HepG2 (cell line): ENCODE results near the gene NUDT13. TPM values are rescaled to one million over a fixed set of nuclear protein-coding genes. Genes with fewer than 3 reads are reported as not detected.
A peak's percentile ranks its signal among the peaks of the same experiment; 100 is the strongest.

Source experiments
- ARID2 ChIP-seq: sonication (generic); formaldehyde crosslinking; IDR thresholded peaks from 2 replicates; pipeline ENCODE4 v1.8.1; 2022; ENCODE audit warnings: mild to moderate bottlenecking, missing genetic modification reagents, borderline replicate concordance
- ARNTL ChIP-seq: sonication (generic); formaldehyde crosslinking; IDR thresholded peaks from 2 replicates; pipeline ENCODE4 v1.4.0; 2020; ENCODE audit warnings: mild to moderate bottlenecking, missing genetic modification reagents
- FUBP1 ChIP-seq: sonication (generic); formaldehyde crosslinking; IDR thresholded peaks from 2 replicates; pipeline ENCODE4 v1.5.1; 2020; ENCODE audit warnings: missing genetic modification reagents, mild to moderate bottlenecking, borderline replicate concordance
- HBP1 ChIP-seq: IDR thresholded peaks from 2 replicates; pipeline ENCODE4 v1.6.1; 2016; ENCODE audit warnings: low read depth, control low read depth
- ISL2 ChIP-seq: sonication (generic); formaldehyde crosslinking; IDR thresholded peaks from 2 replicates; pipeline ENCODE4 v1.5.0; 2020; ENCODE audit warnings: missing genetic modification reagents
- KLF11 ChIP-seq: IDR thresholded peaks from 2 replicates; pipeline ENCODE4 v1.6.1; 2016; ENCODE audit warnings: missing compliant biosample characterization
- LCORL ChIP-seq, 2 experiments: fragments of 450-650 bp in 1 of 2; sonication (generic) in 1 of 2; formaldehyde crosslinking in 1 of 2; IDR thresholded peaks; 2 replicates each; pipeline versions ENCODE4 v1.5.0 to v1.6.1; 2017 to 2020; ENCODE audit warnings: antibody characterized with exemption in 1 of 2, missing genetic modification reagents in 1 of 2
- NR2F6 ChIP-seq, 2 experiments: IDR thresholded peaks; 2 replicates each; pipeline ENCODE4 v1.6.1; 2016; ENCODE audit warnings: antibody characterized with exemption in 1 of 2, mild to moderate bottlenecking in 1 of 2
- NRL ChIP-seq: sonication (generic); formaldehyde crosslinking; IDR thresholded peaks from 2 replicates; pipeline ENCODE4 v1.5.0; 2020; ENCODE audit warnings: missing genetic modification reagents, mild to moderate bottlenecking, moderate library complexity, borderline replicate concordance
- RFXAP ChIP-seq: sonication (generic); formaldehyde crosslinking; IDR thresholded peaks from 2 replicates; pipeline ENCODE4 v1.4.0; 2020; ENCODE audit warnings: missing genetic modification reagents, borderline replicate concordance
- SETDB1 ChIP-seq: sonication (generic); formaldehyde crosslinking; IDR thresholded peaks from 2 replicates; pipeline ENCODE4 v1.5.1; 2020; ENCODE audit warnings: missing genetic modification reagents, mild to moderate bottlenecking, borderline replicate concordance
- SIX4 ChIP-seq: sonication (generic); formaldehyde crosslinking; IDR thresholded peaks from 2 replicates; pipeline ENCODE4 v1.4.0; 2020; ENCODE audit warnings: missing genetic modification reagents
- SMC3 ChIP-seq: IDR thresholded peaks from 2 replicates; pipeline ENCODE4 v1.6.1; 2011; ENCODE audit warnings: low read length, improper control_type of control experiment
- SP5 ChIP-seq: IDR thresholded peaks from 2 replicates; pipeline ENCODE4 v1.6.1; 2016; ENCODE audit warnings: low read depth, borderline replicate concordance
- ZBTB37 ChIP-seq: sonication (generic); formaldehyde crosslinking; IDR thresholded peaks from 2 replicates; pipeline ENCODE4 v1.4.0; 2020; ENCODE audit warnings: mild to moderate bottlenecking, missing genetic modification reagents
- ZFP41 ChIP-seq: sonication (generic); formaldehyde crosslinking; IDR thresholded peaks from 2 replicates; pipeline ENCODE4 v1.4.0; 2020; ENCODE audit warnings: mild to moderate bottlenecking, missing genetic modification reagents, borderline replicate concordance
- ZKSCAN5 ChIP-seq: sonication (generic); formaldehyde crosslinking; IDR thresholded peaks from 2 replicates; pipeline ENCODE4 v1.5.1; 2020; ENCODE audit warnings: mild to moderate bottlenecking, missing genetic modification reagents
- ZNF451 ChIP-seq: sonication (generic); formaldehyde crosslinking; IDR thresholded peaks from 2 replicates; pipeline ENCODE4 v1.5.0; 2020; ENCODE audit warnings: mild to moderate bottlenecking, missing genetic modification reagents
- ZNF510 ChIP-seq: sonication (generic); formaldehyde crosslinking; IDR thresholded peaks from 2 replicates; pipeline ENCODE4 v1.4.0; 2020; ENCODE audit warnings: low read depth, mild to moderate bottlenecking, missing genetic modification reagents
- ZNF670 ChIP-seq: sonication (generic); formaldehyde crosslinking; IDR thresholded peaks from 2 replicates; pipeline ENCODE4 v1.8.0; 2022; ENCODE audit warnings: mild to moderate bottlenecking, missing genetic modification reagents, borderline replicate concordance
- ZNF737 ChIP-seq: sonication (generic); formaldehyde crosslinking; IDR thresholded peaks from 2 replicates; pipeline ENCODE4 v1.5.0; 2020; ENCODE audit warnings: missing genetic modification reagents, mild to moderate bottlenecking, borderline replicate concordance
- ZSCAN22 ChIP-seq: sonication (generic); formaldehyde crosslinking; IDR thresholded peaks from 2 replicates; pipeline ENCODE4 v1.4.0; 2020; ENCODE audit warnings: mild to moderate bottlenecking, missing genetic modification reagents
- polyA plus RNA-seq, 8 experiments: library from polyadenylated mRNA; depleted of rRNA in 3 of 8; stranded (reverse) in 7 of 8; unstranded in 1 of 8; fragments of >200 nt; fragmentation: Illumina TruSeq in 4 of 8; extraction: Trizol in 4 of 8; gene quantifications; 2 replicates each; pipeline versions ENCODE4 v1.2.1 to v1.2.3, GENCODE V29; 2011 to 2016; ENCODE audit warnings: low read depth in 4 of 8, missing spikeins in 1 of 8, mixed read lengths in 1 of 8; ENCODE audit not compliant: insufficient read depth in 1 of 8
- total RNA-seq, 5 experiments: library from RNA; depleted of rRNA; stranded (reverse); fragments of >200 nt; fragmentation: Illumina TruSeq; extraction: Trizol; gene quantifications; 2 replicates each; pipeline ENCODE4 v1.2.3, GENCODE V29; 2016; ENCODE audit warnings: low read depth in 1 of 5

Gene NUDT13
- total and polyA plus RNA-seq, 2 of the 13 experiments (the other 11 are each of a cell fraction or from before 2014, with no cell fraction given) = 4.2 to 6.5 TPM

- no peak; the same call in 1 of the 2 replicates for TF ChIP-seq HBP1 (CRISPR knock-in tag)
- no peak for TF ChIP-seq ZNF510
- TF ChIP-seq ARNTL = no peak
- no peak for TF ChIP-seq SP5 (CRISPR knock-in tag)
- TF ChIP-seq ZNF737 = no peak
- 0 out of 2 replicates have a peak, but pooled peaks have one; percentile 30 for TF ChIP-seq ZNF451 (CRISPR knock-in tag)
- no peak for TF ChIP-seq ZSCAN22 (CRISPR knock-in tag)
- no peak; the same call in 1 of the 2 replicates for TF ChIP-seq FUBP1 (CRISPR knock-in tag)
- TF ChIP-seq KLF11 (CRISPR knock-in tag) = no peak
- TF ChIP-seq ZKSCAN5 = no peak
- peak; percentile 89; the same call in 1 of the 2 replicates for TF ChIP-seq ZNF670
- no peak; the same call in 1 of the 2 replicates for TF ChIP-seq SIX4 (CRISPR knock-in tag)
- TF ChIP-seq SETDB1 (CRISPR knock-in tag) = no peak
- no peak for TF ChIP-seq ZBTB37
- no peak for TF ChIP-seq NR2F6 (IDR thresholded peaks at IDR 0.05)
- peak; percentile 19; the same call in 1 of the 2 replicates for TF ChIP-seq NR2F6 (CRISPR knock-in tag; IDR thresholded peaks at IDR 0.05)
- TF ChIP-seq LCORL (IDR thresholded peaks at IDR 0.05) = no peak
- no peak; the same call in 1 of the 2 replicates for TF ChIP-seq LCORL (CRISPR knock-in tag; IDR thresholded peaks at IDR 0.05)
- no peak for TF ChIP-seq SMC3
- peak; percentile 49; the same call in 1 of the 2 replicates for TF ChIP-seq ARID2 (CRISPR knock-in tag)
- no peak for TF ChIP-seq ZFP41
- TF ChIP-seq RFXAP = peak; percentile 57; the same call in 1 of the 2 replicates
- no peak for TF ChIP-seq NRL (CRISPR knock-in tag)
- TF ChIP-seq ISL2 (CRISPR knock-in tag) = peak; percentile 75
These were observed 57.7 kb downstream of the NUDT13 start, which contains the start of the genes ECD and FAM149B1 (continued) for GRCh38 chr10:73167783-73168464.
